Cerebellar nuclear complex (tissue), 1 donor: ENCODE measurements around the gene SEC24A.
"Not testable (repeated sequence)": the region's sequence is repeated elsewhere in the genome, so short reads cannot be mapped to it uniquely, and the experiment has no call there.

Experiments
- DNase-seq, 2 experiments: peaks; one replicate each; lab custom pipeline; 2025; lab: John Stamatoyannopoulos, UW

SEC24A gene

DNA sequence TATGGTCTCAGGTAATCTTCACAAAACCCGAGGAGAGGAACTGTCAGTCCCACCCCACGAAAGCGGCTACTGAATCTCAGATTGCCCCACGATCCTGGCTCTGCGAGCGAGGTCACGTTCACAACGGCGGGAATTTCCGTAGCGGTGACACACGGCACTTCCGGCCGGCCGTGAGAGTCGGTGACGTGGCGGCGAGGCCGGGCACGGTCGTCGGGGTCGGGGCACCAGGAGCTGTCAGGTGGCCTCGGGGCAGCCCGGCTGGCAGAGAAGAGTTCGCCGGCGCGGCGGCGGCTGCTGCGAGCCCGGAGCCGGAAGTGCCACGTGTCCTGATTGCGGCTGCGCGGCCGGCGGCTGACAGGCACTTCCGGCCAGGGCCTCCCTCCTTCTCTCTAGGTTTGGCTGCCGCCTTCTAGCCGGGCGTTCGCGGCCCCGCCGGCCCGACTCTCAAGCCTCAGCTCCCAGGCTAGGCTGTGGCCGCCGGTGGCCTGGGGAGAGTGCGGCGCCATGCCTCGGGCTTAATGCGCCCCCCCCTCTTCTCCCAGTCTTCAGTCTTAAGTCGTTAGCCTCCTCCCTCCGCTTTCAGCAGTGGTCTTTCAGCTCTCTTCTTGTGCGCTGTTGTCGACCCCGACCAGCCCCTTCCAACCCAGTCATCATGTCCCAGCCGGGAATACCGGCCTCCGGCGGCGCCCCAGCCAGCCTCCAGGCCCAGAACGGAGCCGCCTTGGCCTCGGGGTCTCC is at the start of gene SEC24A:
Gene SEC24A, plus strand, starts transcription at position 361 of the 738 bp plus-strand sequence. Its CDS starts 292 bp downstream, at position 653.
- peak; percentile 21 to 67 for DNase-seq

- DNase-seq: not testable (repeated sequence)
These were observed 48.8 kb upstream of the SEC24A start for GRCh38 chr5:134599820-134600219.

- DNase-seq: no peak
These were observed 48.0 kb upstream of the SEC24A start for GRCh38 chr5:134600600-134600999.

DNA sequence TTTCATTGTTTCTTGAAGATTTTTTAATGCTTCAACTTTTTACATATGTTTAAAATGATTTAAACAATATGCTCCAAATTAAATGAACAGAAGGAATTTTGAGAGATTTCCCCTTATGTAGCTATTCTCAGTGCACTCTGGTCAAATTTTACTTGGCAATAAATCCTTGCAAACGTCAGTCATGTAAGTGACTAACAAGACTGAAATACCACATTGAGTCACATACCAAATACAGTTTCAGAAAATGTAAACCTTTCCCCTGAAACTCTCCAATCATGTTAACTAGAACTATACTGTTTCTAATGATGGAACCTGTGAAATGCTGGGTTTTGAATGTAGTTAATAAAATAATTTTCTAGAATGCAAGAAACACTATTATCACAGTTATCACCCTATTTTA is 45.5 kb upstream of the SEC24A start:
- no peak for DNase-seq

DNA sequence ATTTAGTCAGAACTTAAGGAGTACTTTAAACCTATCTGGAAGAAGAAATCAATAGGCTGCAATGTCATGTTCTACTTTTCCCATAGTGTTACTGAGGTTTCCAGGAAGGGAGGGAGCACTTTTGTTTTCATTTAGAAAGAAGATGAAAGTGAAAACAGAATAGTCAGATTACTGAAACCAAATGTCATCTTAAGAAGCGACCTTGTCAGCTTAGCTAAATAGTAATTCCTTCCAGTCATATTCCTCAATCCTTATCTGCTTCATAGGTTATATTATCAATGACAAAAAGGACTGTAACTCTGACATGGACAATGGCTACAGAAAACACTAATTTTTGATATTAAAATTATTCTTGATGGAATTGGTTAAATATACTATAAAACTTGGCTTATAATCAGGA is 43.7 kb upstream of the SEC24A start:
- DNase-seq: no peak

DNA sequence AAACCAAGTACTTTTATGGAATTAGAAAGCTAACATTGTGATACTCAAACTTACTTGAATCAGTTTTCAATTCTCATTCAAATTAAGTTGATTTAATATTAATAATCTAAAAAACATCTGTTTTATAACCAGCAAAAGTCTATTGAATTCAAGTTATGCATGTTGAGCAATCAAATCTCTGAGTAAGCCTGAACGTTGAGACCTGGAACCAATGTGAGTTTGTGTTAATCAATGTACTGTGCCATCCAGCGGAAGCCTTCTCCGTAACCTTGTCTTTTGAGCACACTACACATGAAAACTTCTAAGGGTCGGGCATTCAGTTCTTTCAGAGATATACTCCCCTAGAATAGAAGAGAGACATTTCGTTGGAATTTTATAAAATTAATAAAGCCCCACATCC is 41.9 kb upstream of the SEC24A start:
- no peak for DNase-seq

DNA sequence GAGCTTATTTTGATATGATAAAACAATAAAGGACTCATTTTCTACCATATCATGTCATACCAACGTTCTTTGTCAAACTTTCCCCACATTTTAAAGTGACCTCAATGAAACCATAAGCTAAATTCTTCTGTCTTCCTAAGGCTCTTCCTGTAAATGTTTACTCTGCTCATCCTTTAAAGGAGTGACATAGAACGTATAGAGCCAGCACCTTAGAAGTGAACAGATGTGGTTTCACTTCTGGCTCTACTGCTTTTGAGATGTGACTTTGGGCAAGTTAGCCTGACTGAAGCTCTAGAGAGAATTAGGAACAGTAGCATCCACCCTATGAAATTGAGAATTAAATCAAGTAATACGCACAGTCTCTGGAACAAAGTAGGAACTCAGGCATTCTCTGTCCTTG is 40.0 kb upstream of the SEC24A start:
- DNase-seq: no peak

DNA sequence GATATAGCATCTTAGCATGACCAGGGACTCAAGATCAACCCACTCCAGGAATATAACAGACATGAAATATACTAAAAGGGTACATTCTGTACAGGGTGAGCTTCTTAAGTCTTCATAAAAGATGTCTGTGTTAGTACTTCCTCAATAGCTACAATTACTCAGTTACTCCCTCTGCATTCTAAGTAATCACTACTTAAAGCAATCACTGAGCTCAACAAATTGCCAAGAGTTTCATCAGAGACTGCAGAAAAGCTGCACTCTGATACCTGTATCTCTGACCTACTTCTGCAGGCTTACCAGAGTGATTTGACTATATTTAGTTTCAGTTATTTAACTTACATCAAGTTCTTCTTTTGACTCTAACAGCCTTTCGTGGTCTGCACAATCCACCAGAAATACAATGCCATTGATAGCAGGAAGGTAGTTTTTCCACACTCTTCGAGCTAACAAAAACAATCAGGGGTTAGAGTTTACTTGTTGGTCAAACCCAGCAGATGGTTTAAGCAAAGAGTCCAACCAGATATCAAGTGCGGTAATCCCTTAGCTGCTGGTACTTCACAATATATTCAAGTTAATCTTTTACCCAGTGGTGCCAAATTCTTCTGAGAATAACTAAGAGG is 39.2 kb upstream of the SEC24A start:
- no peak for DNase-seq

GRCh38 chr5:134610725-134611124 is 37.9 kb upstream of the SEC24A start:
- DNase-seq: no peak

- DNase-seq: no peak
These were observed 37.1 kb upstream of the SEC24A start for GRCh38 chr5:134611515-134611914.

DNA sequence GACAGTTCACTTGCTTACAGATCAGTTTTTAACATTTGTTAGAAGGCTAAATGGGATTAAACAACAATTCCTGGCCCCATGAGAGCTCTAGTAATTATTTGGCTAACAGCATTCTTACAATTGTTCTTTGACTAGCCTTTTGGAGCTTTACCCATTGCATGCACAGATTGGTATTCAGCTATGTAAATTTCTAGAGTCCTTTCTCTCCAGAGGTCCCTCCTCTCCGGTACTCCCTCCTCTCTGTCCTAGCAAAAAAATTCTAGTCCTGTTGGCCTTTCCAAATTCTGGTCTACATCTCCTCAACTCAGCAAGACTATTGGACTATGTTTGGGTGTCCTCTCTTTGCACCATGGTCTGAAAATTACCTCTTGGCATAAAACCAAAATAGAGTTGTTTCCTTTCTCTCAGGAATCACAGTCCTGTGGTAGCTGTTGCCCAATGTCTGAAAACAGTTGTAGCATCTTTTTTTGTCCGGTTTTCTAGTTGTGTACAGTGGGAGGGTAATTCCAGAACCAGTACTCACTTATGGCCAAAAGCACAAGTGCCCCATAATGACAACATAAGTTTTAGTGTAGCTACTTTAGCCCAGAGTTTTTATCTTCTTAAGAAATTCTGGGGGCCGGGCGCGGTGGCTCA is 34.0 kb upstream of the SEC24A start:
- no peak for DNase-seq

- DNase-seq: no peak
These were observed 28.0 kb upstream of the SEC24A start for GRCh38 chr5:134620634-134621033.

DNA sequence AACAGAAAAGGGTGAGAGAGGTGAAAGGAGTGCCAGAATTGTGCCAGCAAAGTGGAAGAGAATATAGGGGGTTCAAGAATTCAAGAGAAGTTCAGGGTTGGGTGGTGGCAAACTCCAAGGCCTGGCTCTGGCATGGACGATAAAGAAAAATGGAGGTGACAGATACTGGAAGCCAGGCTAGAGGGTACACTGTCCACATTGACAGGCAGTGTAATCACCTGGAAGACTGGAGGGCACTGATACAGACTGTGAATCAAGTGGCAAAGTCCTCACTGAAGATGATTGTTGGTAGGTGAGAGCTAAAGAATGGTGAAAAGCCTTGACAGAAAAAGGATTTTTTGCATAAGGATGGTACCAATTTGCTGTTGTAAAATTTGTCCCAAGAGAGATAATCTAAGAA is 23.0 kb upstream of the SEC24A start:
- no peak for DNase-seq

DNA sequence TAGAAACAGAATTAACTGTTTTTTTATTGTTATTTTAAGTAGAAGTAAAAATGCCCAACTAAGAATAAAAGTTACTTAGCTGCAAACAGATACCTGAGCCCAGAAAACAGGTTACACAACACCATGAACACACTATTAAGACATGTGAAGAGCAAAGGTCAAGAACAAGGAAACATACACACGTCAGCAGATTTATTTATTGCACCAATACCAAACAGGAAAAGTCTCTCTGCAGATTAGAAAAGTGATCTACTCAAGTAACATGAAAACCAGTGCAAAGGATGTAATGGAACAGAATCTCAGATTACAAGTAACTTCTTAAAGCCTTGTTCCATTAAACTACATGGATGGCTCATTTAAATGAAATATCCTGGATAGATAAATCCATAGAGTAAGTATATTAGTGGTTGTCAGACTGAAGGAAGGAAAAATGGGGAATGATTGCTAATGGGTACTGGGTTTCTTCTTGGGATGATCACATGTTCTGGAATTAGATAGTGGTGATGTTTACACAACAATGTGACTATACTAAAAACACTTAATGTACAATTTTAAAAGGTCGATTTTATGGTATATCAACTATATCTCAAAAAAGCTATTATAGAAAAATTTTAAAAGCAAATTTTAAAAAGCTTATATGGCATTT is 22.1 kb upstream of the SEC24A start:
- DNase-seq: no peak

DNA sequence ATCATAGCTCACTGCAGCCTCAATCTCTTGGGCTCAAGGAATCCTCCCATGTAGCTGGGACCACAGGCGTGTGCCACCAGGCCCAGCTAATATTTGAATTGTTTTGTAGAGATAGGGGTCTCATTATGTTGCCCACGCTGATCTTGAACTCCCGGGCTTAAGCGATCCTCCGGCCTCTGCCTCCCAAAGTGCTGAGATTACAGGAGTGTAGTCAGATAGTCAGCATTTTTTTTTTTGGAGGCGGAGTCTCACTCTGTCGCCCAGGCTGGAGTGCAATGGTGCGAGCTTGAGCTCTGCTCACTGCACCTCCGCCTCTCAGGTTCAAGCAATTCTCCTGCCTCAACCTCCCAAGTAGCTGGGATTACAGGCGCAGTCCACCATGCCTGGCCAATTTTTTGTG is 14.4 kb upstream of the SEC24A start:
- no peak for DNase-seq

- not testable (repeated sequence) for DNase-seq
These were observed 13.2 kb upstream of the SEC24A start for GRCh38 chr5:134635366-134635765.

- no peak for DNase-seq
These were observed 11.4 kb upstream of the SEC24A start for GRCh38 chr5:134637116-134637721.

GRCh38 chr5:134638760-134639201 is 9.8 kb upstream of the SEC24A start:
- DNase-seq: no peak

GRCh38 chr5:134642931-134643530 is 5.6 kb upstream of the SEC24A start:
- DNase-seq: no peak

DNA sequence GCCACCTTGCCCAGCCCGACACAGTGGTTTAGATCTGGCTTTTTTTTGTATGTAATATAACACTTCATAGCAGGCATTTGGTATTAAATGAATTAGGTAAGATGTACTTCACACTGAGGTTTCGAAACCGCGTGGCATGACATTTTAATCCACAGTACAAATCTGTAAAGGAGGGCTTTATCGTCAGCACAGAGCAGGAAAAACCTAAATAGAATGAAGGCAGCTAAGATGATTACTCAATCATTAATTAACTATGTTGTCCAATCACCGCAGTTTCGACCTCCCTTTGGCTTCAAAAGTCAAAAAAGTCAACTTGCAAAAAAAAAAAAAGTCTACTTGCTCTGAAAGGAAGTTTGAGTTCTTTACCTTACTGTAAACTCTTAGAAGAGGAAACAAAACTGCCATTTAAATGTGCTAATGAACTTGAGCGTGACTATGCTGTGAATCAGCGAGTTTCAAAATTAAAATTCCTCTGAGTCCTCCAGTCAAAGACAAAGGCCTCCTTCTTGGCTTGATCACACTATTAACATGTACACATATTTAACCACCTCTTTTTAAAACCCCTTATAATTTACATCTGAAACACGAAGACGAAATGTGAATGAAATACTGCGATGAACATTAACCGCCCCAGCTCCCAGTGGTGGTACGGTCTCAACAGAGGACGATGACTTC is 698 bp upstream of the SEC24A start:
- DNase-seq: no peak

DNA sequence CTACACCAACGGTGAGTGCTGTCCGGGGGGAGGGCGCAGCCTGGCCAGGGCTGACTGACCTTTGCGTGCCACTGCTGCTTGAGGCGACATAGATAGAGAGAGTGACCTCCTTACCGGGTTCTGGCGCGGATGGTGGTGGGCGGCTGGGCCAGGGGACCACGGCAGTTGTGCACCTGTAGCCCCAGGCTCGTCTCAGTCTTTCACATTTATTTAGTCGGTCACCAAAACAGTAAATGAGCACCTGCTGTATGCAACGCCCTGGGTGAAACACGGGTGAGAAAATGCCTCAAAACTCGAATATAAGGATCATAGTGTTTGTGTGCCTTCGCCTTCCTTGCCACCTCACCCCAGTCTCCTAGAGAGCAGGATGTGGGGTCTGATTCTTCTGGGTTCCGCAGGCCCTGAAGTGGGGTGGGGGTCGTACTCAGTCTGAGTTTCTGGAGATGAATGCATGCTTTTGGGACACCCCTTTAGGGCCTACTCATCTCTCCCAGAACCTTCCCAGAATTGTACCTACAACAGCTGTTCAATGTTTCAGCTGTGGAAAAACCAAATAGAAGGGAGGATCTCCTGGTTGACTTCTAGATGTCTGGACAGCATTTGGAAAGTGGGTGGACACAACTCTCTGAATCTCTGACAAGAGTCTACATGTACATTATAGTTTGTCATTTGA is 714 bp downstream of the SEC24A start:
- no peak for DNase-seq
